Loucy (cell line): ENCODE measurements around the gene ABHD2.

ENCODE experiments used
- CTCF ChIP-seq: fragments of 200-600 bp; sonication (generic); conservative IDR thresholded peaks from 2 replicates; pipeline ENCODE4 v1.5.1; 2014; ENCODE audit warnings: mild to moderate bottlenecking, antibody characterized with exemption, low read length
- EZH2phosphoT487 ChIP-seq: fragments of 200-600 bp; IDR thresholded peaks from 2 replicates; pipeline ENCODE4 v1.6.1; 2018; ENCODE audit warnings: antibody characterized with exemption, mild to moderate bottlenecking, moderate library complexity, borderline replicate concordance

GRCh38 chr15:89103481-89104171 is 15.4 kb downstream of the ABHD2 start:
- no peak for TF ChIP-seq CTCF
- TF ChIP-seq EZH2phosphoT487 = no peak
